Caco-2 (cell line): ENCODE measurements around the gene SGCB. TPM values are rescaled to one million over a fixed set of nuclear protein-coding genes. Genes with fewer than 3 reads are reported as not detected.

Experiments
- BruUV-seq: library from RNA; stranded (reverse); fragments of 400-500 nt; replicated peaks from 2 replicates; lab custom pipeline; 2021; lab: Mats Ljungman, UMichigan
- CTCF ChIA-PET: fragments of 300-600 bp; sonication (Branson Sonifier 250); formaldehyde crosslinking; loops from one replicate; lab custom pipeline; 2022; ENCODE audit warnings: antibody characterized with exemption; lab: Charles Lee
- POLR2A ChIA-PET: fragments of 300-600 bp; sonication (Branson Sonifier 250); formaldehyde crosslinking; loops from one replicate; lab custom pipeline; 2022; ENCODE audit warnings: antibody characterized with exemption; lab: Charles Lee
- DNase-seq, 2 experiments: peaks; one replicate each; pipeline versions ENCODE4 v3.0.0 to v3.0.0-alpha.2; 2020 to 2022
- H3K27me3 ChIP-seq: replicated peaks from 2 replicates; pipeline ENCODE4 v1.6.0; 2011; ENCODE audit warnings: low read length; ENCODE audit not compliant: control insufficient read depth, insufficient read depth
- H3K36me3 ChIP-seq: 2 replicates; pipeline ENCODE4 v1.5.1; 2011; ENCODE audit warnings: low read length; ENCODE audit not compliant: control insufficient read depth, insufficient read depth
- H3K4me1 ChIP-seq: fragments of 250-450 bp; sonication (Bioruptor Pico); 2 replicates; pipeline ENCODE4 v1.5.1; 2020; ENCODE audit warnings: mild to moderate bottlenecking
- H3K4me3 ChIP-seq: 2 replicates; pipeline ENCODE4 v1.5.1; 2011; ENCODE audit warnings: low read depth, mild to moderate bottlenecking, control low read depth, low read length
- H3K9me3 ChIP-seq: fragments of 250-450 bp; sonication (Bioruptor Pico); 2 replicates; pipeline ENCODE4 v1.5.1; 2020; ENCODE audit warnings: mild to moderate bottlenecking, moderate library complexity
- H3K27ac Mint-ChIP-seq: one replicate; pipeline ENCODE4 v1.8.0; 2022; ENCODE audit warnings: mixed read lengths; ENCODE audit not compliant: unreplicated experiment
- H3K27me3 Mint-ChIP-seq: one replicate; pipeline ENCODE4 v1.8.0; 2022; ENCODE audit warnings: mixed read lengths; ENCODE audit not compliant: insufficient read depth, unreplicated experiment
- H3K36me3 Mint-ChIP-seq: one replicate; pipeline ENCODE4 v1.8.0; 2022; ENCODE audit warnings: mild to moderate bottlenecking, mixed read lengths; ENCODE audit not compliant: insufficient read depth, unreplicated experiment
- H3K4me1 Mint-ChIP-seq: one replicate; pipeline ENCODE4 v1.8.0; 2022; ENCODE audit warnings: low read depth, mixed read lengths; ENCODE audit not compliant: unreplicated experiment
- H3K4me3 Mint-ChIP-seq: one replicate; pipeline ENCODE4 v1.8.0; 2022; ENCODE audit warnings: mild to moderate bottlenecking, moderate library complexity, mixed read lengths; ENCODE audit not compliant: unreplicated experiment
- H3K9me3 Mint-ChIP-seq: one replicate; pipeline ENCODE4 v1.8.0; 2022; ENCODE audit warnings: mixed read lengths; ENCODE audit not compliant: unreplicated experiment
- CTCF ChIP-seq, 2 experiments: fragments of 200-600 bp in 1 of 2; IDR thresholded peaks; 1 replicate in 1 of 2; 2 replicates in 1 of 2; pipeline versions ENCODE4 v1.5.1 to v1.8.0; 2011 to 2022; ENCODE audit warnings: antibody characterized with exemption in 1 of 2, control low read depth in 1 of 2, inconsistent platforms in 1 of 2, low read depth in 1 of 2, low read length in 1 of 2, mild to moderate bottlenecking in 1 of 2, moderate library complexity in 1 of 2; ENCODE audit not compliant: insufficient read depth in 1 of 2, severe bottlenecking in 1 of 2, unreplicated experiment in 1 of 2
- intact Hi-C: fragments of 100-400 bp; cut with micrococcal nuclease; formaldehyde crosslinking; loops from one replicate; pipeline ENCODE4 v1.10.0; 2022; ENCODE audit not compliant: unreplicated experiment
- total RNA-seq: library from RNA; stranded (reverse); gene quantifications from 2 replicates; pipeline ENCODE4 v1.2.3, GENCODE V29; 2022

The SGCB gene
- total RNA-seq, 1 experiment from 2014 or later = 7.2 TPM

- no peak for TF ChIP-seq CTCF (IDR thresholded peaks at IDR 0.05; ENCODE audit: insufficient read depth in 1 of 2, low read depth in 1 of 2, low read length in 1 of 2, severe bottlenecking in 1 of 2, unreplicated experiment in 1 of 2)
- Mint-ChIP-seq H3K27me3 (peaks cover 2% of the 10 kb centered on the region), H3K9me3 (no peaks in the 10 kb centered on the region), H3K4me3 (no peak overlapping the region), H3K36me3 (no peaks in the 10 kb centered on the region), H3K27ac (no peak overlapping the region), H3K4me1 (no peaks in the 10 kb centered on the region)
- Histone ChIP-seq H3K36me3 (no peaks in the 10 kb centered on the region), H3K9me3 (no peaks in the 10 kb centered on the region), H3K27me3 (no peaks in the 10 kb centered on the region), H3K4me3 (no peak overlapping the region), H3K4me1 (0 out of 2 replicates have a peak, but pooled peaks cover 3% of the 10 kb centered on the region)
- intact Hi-C loops = no loop called here
- no peak for DNase-seq
- no TSS peak for BruUV-seq
- ChIA-PET POLR2A (no interaction called here), CTCF (no interaction called here)
Observed at GRCh38 chr4:51998837-51999236, 39.3 kb downstream of the SGCB start.

- DNase-seq = no peak
- intact Hi-C loops = no loop called here
- H3K27ac Mint-ChIP-seq = no peak overlapping the region
- H3K36me3 Mint-ChIP-seq = no peaks in the 10 kb centered on the region
- Histone ChIP-seq H3K9me3 (no peaks in the 10 kb centered on the region), H3K36me3 (no peaks in the 10 kb centered on the region), H3K27me3 (no peaks in the 10 kb centered on the region), H3K4me1 (no peaks in the 10 kb centered on the region), H3K4me3 (no peak overlapping the region)
- no peaks in the 10 kb centered on the region for H3K9me3 Mint-ChIP-seq
- peak in 1 of 2 experiments; percentile 10 for TF ChIP-seq CTCF (IDR thresholded peaks at IDR 0.05; ENCODE audit: insufficient read depth in 1 of 2, low read depth in 1 of 2, low read length in 1 of 2, severe bottlenecking in 1 of 2, unreplicated experiment in 1 of 2)
- H3K4me3 Mint-ChIP-seq = no peak overlapping the region
- peaks cover 2% of the 10 kb centered on the region for H3K27me3 Mint-ChIP-seq
- CTCF ChIA-PET = no interaction called here
- no peaks in the 10 kb centered on the region for H3K4me1 Mint-ChIP-seq
- POLR2A ChIA-PET = no interaction called here
- no TSS peak for BruUV-seq
Observed at GRCh38 chr4:51997647-51998046, 40.5 kb downstream of the SGCB start.

- no peaks in the 10 kb centered on the region for H3K27me3 ChIP-seq
- intact Hi-C loops = no loop called here
- Mint-ChIP-seq H3K4me3 (no peak overlapping the region), H3K27me3 (peaks cover 2% of the 10 kb centered on the region), H3K9me3 (peaks cover 13% of the 10 kb centered on the region), H3K4me1 (no peaks in the 10 kb centered on the region), H3K27ac (no peak overlapping the region), H3K36me3 (no peaks in the 10 kb centered on the region)
- no peak for DNase-seq
- BruUV-seq = no TSS peak
- ChIA-PET CTCF (no interaction called here), POLR2A (no interaction called here)
- H3K4me1 ChIP-seq = no peaks in the 10 kb centered on the region
- no peak overlapping the region for H3K4me3 ChIP-seq
- no peaks in the 10 kb centered on the region for H3K9me3 ChIP-seq
- no peak for TF ChIP-seq CTCF (IDR thresholded peaks at IDR 0.05; ENCODE audit: insufficient read depth in 1 of 2, low read depth in 1 of 2, low read length in 1 of 2, severe bottlenecking in 1 of 2, unreplicated experiment in 1 of 2)
- no peaks in the 10 kb centered on the region for H3K36me3 ChIP-seq
Observed at GRCh38 chr4:51995647-51996220, 42.4 kb downstream of the SGCB start.

Other genes starting within 250 kb of the SGCB start
- gene DCUN1D4, start 195.1 kb downstream of the SGCB start, total RNA-seq = 42.8 TPM in 2 replicates
- gene LRRC66, start 17.9 kb downstream of the SGCB start, total RNA-seq = 0.09 TPM in 1 of 2 replicates, not detected in the other
- not detected in 2 replicates for gene SPATA18, start 13.0 kb upstream of the SGCB start, total RNA-seq